ENCODE measurements around the gene ZG16.
"Not testable (repeated sequence)": the region's sequence is repeated elsewhere in the genome, so short reads cannot be mapped to it uniquely, and the experiment has no call there.

Gene ZG16

DNA sequence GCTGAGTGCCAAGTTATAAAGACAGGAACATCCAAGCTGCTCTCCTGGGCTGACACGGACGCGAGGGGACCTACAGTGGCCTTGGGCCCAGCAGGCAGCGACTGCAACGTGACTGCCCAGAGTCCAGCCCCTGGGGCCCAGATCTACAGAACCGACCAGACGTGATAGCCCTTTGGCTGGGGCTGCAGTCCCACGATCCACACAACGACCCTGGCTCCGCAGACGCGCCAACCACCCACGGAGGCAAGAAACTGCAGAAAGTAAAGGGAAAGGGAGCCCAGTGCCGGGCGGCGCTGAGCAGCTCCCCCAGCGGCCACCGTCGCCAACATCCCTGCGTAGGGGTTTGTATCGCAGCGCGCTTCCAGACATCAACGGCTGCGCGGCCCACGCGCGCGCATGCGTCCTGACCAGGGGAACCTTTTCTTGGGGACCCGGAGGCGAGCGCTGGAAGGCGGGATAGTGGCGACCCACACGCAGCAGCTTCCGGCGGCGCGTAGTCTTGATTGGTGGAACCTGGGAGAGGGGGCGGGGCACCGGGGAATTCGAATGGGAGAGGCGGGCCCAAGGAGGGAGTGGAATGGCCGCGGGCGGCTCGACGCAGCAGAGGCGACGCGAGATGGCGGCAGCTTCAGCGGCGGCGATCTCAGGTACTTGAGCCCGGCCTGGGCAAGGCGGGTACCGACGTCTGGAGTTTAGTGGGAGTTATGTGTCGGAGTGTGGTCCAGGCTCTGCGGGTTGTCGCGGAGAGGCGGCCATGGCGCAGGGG, 12.3 kb downstream of the ZG16 start, which contains the start of gene KIF22:
KIF22 (plus strand) TSS at position 569 of the 766 bp plus-strand sequence; CDS start at position 578, 9 bp downstream.
- peak; percentile 100 for DNase-seq

DNA sequence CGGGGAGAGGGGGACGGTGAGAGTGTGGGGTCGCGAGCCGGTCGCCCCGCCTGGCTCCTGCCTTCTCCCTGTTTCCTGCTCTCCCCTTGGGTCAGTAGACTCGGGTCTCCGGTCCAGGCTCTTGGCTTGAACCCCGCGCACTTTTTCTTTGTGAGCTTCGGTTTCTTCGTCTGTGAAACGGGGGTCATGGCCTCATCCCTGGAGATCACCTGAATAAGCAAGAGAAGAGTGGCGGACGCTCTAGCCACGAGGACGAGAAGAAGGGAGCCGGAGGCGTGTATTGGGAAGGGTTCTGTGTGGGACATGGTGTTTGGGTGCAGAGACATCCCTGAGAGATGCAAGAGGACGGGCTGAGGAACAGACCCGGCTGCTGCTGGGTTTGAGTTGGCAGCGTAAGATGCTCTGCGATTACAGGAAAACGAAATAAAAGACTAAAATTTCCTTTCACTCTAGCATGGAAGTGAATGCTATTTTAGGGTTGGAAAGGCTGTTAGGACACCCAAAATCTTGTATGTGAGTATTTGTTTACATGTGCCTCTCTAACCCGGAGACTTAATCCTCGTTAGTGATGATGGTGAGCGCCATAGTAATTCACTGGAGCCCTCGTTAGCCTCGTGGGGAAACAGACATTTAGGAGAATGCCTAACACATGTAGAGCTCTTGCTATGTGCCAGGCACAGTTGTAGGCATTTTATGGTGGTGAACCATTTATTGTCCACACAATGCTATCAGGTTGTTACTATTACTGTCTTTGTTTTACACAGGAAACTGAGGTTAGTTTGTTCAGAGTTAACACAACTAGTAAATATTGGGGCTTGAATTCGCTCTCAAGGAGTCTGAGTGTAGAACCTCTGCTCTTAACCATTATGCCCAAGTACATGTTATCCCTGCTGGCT, 13.1 kb downstream of the ZG16 start:
- no peak for DNase-seq

DNA sequence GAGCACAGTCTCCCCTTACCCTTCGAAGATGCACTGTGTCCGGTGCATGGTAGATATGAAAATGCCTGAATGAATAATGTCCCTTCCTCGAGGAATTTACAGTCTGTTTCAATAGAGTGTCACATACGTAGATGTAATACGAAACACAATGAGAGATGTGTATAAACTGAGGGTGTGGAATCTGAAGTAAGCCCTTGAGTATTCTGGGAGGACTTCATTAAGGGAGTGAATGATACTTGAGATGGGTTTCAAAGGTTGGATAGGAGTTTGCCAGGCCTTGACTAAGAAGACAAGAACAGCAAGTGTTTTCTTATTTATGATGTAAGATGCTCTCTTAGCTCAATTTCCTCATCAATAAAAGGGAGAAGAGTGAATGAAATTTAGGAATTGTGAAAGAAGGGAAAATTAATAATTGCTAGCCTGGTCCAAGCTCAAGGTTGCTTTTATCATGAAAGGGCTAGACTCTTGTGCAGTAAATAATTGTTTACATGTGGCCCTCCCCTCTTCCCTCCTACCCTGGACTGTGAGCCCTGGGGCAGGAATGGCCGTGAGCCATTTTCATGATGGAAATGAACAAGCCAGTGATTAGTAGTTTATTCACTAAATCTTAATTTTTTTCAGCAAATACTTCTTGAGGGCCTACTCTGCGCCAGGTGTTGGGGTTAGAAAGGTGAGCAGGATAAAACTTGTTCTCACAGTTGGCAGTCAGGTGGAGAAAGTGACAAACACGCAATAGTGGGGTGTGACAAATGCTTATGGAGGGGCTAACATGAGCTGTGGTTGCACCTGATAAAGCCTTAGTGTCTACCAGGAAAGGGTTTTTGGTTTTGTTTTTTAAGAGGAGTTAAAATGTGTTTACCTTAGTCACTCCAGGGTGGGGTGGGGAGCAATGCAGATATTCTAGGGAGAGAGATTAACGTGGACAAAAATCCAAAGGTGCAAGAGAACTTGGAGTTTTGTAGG, 14.1 kb downstream of the ZG16 start:
- DNase-seq = no peak

DNA sequence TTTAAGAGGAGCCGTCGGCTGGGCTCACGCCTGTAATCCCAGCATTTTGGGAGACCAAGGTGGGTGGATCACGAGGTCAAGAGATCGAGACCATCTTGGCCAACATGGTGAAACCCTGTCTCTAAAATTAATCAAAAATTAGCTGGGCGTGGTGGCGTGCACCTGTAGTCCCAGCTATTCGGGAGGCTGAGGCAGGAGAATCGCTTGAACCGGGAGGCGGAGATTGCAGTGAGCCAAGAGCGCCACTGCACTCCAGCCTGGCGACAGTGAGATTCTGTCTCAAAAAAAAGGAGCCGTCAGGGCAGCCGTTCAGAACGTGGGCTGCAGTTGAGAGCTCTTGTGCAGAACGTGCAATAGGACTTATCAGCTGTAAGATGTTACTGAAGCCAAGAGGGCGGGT, 15.1 kb downstream of the ZG16 start:
- not testable (repeated sequence) for DNase-seq

DNA sequence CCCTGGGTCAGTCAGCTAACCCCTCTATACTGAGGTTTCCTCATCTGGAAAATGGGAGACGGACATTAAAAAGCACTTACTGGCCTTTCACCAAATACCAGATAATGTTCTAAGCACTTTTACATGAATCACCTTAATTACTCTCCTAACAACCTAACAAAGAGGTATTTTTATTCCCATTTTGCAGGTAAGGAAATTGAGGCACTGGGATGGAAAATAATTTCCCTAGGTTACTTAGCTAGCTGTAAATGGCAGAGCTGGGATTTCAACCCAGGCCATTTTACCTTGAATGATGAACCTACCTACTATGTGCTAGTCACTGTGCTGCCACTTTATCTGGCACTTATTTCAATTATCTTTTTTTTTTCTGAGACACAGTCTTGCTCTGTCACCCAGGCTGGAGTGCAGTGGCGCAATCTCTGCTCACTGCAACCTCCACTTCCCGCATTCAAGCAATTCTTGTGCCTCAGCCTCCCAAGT, 16.2 kb downstream of the ZG16 start:
- DNase-seq = no peak

DNA sequence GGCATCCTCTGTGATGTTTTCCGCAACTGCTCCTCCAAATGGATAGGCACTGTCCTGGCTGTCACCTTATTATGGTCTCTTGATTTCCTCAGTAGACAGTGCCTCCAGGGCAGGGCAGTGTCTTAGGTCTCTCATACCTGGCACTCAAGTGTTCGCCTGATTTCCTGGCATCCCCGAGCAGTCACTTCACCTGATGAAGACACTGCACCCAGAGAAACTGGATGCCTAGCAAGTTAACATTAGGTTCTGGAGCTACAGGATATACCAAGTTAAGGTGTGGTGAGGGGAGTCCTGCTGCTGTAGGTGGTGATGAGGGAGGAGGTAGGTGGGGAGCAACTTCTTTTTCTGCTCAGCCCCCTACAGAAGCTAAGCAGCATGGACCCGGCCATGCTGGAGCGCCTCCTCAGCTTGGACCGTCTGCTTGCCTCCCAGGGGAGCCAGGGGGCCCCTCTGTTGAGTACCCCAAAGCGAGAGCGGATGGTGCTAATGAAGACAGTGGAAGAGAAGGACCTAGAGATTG, 24.4 kb downstream of the ZG16 start:
- no peak for DNase-seq

DNA sequence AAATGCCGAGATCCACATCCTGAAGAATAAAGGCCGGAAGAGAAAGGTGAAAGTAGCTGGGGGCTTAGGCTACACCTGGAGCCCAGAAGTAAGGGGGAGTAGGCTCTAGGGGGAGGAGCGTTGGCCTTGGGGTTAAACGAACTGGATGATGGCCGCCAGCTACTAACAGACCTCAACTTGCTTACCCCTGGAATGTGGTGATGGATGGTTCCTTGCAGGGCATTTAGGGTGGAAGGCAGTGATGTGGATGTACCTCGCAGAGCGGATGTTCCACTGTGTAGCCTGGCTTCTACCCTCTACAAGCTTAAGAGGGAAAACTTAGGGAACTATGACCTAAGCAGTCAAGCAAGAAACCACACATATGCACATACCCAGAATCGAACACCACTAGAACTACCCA, 26.0 kb downstream of the ZG16 start:
- DNase-seq = no peak

DNA sequence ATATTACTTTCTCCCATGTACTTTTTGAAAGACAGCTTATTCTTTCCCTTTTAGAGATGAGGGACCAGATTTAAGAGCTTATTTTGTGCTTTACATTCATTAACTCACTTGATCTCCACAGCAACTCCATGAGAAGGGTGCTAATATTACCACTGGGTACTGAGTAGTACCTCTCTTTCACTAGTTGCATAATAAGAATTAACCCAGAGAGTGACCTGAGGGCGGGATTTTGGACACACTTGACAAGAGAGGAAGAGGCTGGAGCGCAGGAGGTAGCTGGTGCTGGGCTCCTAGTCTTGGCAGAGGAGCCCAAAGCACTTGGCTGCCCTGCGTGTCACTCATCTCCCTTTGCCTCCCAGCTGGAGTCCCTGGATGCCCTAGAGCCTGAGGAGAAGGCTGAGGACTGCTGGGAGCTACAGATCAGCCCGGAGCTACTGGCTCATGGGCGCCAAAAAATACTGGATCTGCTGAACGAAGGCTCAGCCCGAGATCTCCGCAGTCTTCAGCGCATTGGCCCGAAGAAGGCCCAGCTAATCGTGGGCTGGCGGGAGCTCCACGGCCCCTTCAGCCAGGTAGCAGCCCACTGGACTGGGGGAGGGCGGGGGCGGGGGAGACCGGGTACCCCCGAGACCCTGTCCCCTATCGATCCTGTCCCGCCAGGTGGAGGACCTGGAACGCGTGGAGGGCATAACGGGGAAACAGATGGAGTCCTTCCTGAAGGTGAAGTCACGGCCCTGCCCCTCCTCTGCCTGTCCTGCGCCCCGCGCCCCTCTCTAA, 26.6 kb downstream of the ZG16 start:
- DNase-seq = no peak

DNA sequence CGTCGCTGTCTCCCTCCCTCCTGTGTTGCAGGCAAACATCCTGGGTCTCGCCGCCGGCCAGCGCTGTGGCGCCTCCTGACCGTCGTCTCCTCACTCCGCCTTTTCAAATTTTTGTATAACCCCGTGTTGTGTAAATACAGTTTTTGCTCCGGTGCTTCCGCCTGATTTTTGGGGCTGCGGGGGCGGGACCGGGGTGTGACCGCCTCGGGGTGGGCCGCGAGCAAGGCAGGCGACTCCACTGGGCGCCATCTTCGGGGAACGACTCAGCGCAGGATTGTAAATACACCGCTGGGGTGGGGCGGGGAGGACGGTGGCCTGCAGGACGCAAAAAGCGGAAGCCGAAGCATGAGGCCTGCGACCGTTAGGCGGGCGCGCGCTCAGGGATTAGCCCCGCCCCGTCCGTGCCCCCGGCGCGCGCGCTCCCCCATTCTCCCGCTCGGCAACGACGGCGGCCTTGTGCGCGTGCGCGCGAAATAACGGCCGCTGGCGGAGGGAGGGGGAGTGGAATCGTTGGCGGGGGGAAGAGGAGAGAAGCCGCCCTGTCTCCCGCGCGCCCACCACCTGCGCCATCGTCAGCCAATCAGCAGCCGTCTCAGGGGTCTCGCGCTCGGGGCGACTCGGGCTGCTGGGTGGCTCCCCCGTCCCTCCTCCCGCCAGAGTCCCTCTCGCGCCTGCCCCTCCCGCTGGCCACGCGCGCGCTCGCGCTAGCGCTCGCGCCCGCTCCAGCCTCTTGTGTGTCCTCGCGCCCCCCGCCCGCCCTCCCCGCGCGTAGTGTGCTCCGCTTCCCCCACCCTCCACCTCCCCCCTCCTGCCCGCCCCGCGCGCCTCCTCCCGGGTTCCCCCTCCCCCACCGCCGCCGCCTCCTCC, 27.4 kb downstream of the ZG16 start:
- peak; percentile 97 to 98 for DNase-seq

DNA sequence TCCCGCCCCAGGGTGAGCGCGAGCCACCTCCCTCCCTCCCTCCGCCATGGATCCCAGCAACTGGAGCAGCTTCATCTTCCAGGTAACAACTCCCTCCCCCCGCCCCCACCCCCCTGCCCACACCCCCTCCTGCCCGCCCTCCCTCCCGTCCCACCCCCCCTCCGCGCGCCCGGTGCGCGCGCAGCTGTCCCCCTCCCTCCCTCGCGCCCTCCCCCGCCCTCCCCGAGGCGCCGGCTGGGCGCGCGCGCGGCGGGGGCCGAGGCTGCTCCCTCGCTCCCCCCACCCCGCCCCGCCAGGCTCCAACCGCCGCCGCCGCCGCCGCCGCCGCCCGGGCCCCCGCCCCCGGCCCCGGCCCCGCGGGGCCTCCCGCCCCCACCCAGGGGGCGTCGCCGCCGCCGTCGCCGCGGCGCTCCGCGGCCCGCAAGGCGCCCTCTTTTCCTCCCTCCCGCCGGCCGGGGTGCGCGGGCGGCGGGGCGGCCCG, 28.1 kb downstream of the ZG16 start, which contains the start of gene MAZ:
MAZ (plus strand) TSS at position 431 of the 481 bp plus-strand sequence. CDS start 173 bp downstream, outside the sequence.
- DNase-seq = no peak

DNA sequence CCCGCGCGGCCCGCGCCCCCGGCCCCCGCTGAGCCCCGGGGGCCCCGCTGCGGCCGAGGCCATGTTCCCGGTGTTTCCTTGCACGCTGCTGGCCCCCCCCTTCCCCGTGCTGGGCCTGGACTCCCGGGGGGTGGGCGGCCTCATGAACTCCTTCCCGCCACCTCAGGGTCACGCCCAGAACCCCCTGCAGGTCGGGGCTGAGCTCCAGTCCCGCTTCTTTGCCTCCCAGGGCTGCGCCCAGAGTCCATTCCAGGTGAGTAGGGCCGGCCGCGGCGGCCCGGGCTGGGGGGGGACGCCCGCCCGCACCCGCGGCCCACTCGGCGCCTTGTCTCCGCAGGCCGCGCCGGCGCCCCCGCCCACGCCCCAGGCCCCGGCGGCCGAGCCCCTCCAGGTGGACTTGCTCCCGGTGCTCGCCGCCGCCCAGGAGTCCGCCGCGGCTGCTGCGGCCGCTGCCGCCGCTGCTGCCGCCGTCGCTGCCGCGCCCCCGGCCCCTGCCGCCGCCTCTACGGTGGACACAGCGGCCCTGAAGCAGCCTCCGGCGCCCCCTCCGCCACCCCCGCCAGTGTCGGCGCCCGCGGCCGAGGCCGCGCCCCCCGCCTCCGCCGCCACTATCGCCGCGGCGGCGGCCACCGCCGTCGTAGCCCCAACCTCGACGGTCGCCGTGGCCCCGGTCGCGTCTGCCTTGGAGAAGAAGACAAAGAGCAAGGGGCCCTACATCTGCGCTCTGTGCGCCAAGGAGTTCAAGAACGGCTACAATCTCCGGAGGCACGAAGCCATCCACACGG, 28.8 kb downstream of the ZG16 start:
- DNase-seq = peak; percentile 70 to 74

DNA sequence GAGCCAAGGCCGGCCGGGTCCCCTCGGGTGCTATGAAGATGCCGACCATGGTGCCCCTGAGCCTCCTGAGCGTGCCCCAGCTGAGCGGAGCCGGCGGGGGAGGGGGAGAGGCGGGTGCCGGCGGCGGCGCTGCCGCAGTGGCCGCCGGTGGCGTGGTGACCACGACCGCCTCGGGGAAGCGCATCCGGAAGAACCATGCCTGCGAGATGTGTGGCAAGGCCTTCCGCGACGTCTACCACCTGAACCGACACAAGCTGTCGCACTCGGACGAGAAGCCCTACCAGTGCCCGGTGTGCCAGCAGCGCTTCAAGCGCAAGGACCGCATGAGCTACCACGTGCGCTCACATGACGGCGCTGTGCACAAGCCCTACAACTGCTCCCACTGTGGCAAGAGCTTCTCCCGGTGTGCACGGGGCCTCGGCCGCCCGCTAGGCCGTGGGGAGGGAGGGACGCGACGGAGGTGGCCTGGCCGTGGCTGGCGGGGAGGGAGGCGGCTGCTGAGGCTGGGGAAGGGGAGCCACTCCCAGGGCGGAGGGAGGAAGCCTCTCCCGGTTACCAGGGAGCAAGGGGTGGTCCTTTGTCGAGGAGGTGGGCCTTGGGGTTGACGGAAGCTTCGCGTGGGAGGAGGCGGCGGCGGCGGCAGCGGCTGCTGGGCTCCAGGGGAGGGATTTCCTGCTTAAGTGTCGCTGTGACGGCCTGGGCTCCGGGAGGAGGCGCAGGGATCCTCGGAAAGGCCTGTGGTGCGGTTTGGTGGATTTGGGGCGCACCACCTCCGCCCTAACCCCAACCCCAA, 29.6 kb downstream of the ZG16 start:
- DNase-seq = peak; percentile 90 to 94

DNA sequence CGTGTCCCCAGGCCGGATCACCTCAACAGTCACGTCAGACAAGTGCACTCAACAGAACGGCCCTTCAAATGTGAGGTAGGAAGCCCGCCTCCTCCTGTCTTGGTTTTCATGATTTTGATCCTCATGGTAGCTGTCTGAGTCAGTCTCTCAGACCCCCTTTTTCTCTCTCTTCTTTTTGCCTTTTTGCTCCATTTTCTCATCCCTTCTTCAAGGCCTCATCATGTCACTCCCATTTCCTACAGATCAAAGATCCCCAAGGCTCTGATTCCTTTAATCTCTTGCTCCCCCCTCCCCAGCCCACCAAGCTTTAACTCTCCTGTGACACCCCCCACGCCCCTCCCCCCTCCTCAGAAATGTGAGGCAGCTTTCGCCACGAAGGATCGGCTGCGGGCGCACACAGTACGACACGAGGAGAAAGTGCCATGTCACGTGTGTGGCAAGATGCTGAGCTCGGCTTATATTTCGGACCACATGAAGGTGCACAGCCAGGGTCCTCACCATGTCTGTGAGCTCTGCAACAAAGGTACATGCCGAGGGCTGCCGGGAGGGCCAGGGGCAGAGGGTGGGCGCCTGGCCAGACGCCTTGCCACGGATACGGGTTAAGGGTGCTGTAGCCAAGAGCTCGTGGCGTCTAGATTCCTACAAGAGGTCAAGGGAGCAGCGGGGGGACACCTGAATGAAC, 30.3 kb downstream of the ZG16 start:
- peak; percentile 51 to 59 for DNase-seq

DNA sequence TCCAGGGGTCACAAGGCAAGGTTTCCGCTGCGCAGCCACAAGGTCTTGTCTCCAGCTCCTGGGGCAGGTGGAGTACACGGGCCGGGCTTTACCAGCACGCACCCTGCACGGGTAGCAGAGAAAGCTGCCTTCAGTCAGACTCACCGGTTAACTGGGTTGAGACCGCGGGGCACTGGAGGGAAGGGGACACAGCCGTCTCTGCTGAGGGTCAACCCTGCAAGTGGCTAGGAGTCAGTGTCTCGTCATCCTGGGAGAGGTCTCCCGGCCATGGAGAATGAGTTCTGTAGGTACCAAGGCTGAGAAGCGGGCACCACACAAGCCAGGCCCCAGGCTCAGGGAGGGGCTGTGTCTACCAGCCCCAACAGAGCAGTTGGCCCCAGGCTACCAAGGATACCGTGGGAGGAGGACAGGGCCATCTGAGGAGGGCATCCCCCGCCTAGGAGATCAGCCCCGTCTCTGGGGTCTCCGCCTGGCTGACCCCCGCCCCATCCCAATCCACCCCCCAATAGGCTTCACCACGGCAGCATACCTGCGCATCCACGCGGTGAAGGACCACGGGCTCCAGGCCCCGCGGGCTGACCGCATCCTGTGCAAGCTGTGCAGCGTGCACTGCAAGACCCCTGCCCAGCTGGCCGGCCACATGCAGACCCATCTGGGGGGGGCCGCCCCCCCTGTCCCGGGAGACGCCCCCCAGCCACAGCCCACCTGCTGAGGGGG, 31.1 kb downstream of the ZG16 start:
- no peak for DNase-seq

DNA sequence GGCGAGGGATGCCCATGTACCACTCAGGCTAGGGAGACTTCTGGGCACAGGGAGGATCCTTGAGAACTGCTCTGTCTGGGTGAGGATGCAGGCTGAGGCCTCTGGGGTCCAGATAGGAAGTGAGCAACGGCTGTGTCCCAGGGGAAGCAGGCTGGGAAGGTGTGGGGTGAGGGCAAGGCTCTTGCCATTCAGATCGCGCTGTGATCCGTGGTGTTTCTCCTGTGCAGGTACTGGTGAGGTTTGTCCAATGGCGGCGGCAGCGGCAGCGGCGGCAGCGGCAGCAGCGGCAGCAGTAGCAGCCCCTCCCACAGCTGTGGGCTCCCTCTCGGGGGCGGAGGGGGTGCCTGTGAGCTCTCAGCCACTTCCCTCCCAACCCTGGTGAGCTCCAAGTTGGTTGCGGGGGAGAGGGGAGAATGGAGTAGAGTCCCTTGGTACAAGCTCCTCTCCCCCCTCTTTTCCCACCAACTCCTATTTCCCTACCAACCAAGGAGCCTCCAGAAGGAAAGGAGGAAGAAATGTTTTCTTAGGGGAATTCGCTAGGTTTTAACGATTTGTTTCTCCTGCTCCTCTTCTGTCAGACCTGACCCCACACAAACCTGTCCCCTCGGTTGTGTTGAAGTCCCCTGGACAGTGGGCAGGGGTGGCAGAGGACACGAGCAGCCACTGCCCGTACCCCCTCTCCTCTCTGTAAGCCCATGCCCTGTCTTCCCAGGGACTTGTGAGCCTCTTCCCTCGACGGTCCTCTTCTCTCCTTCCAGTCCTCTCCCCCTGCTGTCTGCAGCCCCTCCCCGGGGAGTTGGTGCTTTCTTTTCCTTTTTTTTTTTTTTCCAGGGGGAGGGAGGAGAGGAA, 32.0 kb downstream of the ZG16 start:
- peak; percentile 46 to 51 for DNase-seq

DNA sequence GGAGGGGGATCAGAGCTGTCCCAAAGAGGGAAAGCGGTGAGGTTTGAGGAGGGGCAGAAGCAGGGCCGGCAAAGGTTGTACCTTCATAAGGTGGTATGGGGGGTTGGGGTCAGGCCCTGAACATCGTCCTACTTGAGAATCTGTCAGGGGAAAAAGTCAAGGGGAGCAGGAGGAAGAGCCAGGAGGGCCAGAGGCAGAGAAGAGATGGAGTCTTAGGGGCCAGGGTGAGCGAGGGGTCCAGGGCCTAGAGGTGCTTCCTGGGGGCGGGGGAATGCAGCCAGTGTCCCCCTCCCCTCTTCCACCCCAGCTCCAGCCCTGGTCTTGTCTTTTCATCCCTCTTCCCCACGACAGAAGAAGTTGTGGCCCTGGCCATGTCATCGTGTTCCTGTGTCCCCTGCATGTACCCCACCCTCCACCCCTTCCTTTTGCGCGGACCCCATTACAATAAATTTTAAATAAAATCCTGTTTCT, 32.7 kb downstream of the ZG16 start:
- DNase-seq = no peak

All from activated CD4-positive, alpha-beta T cell treated with anti-CD3 and anti-CD28 coated beads, Interleukin-2, amount 50 U/mL, for 48 hours (primary cell).